RWPE2 (cell line): Measurements from ENCODE around the gene CCDC71.

Experiments used
- ATAC-seq: fragments of 200-7000 bp; cut with Tn5 transposase; 3 replicates; pipeline ENCODE4 v1.9.1; 2021; ENCODE audit warnings: low read depth
- DNase-seq: peaks from one replicate; pipeline ENCODE4 v3.0.0-alpha.2; 2020; ENCODE audit warnings: low spot score
- H3K27ac ChIP-seq: fragments of 450-650 bp; 2 replicates; pipeline ENCODE4 v1.5.1; 2017; ENCODE audit warnings: mild to moderate bottlenecking; ENCODE audit not compliant: poor library complexity, severe bottlenecking
- H3K27me3 ChIP-seq: fragments of 250-450 bp; sonication (Bioruptor Pico); 2 replicates; pipeline ENCODE4 v1.5.1; 2021; ENCODE audit warnings: mild to moderate bottlenecking, moderate library complexity; ENCODE audit not compliant: insufficient read depth, poor library complexity, severe bottlenecking
- H3K36me3 ChIP-seq: fragments of 250-450 bp; sonication (Bioruptor Pico); 2 replicates; pipeline ENCODE4 v1.5.1; 2020; ENCODE audit warnings: low read depth, mild to moderate bottlenecking, moderate library complexity
- H3K4me1 ChIP-seq: fragments of 250-450 bp; sonication (Bioruptor Pico); 2 replicates; pipeline ENCODE4 v1.5.1; 2021; ENCODE audit warnings: mild to moderate bottlenecking, moderate library complexity; ENCODE audit not compliant: insufficient read depth, poor library complexity, severe bottlenecking
- H3K4me3 ChIP-seq: fragments of 250-450 bp; sonication (Bioruptor Pico); 2 replicates; pipeline ENCODE4 v1.5.1; 2021; ENCODE audit warnings: mild to moderate bottlenecking, moderate library complexity; ENCODE audit not compliant: severe bottlenecking
- H3K9me3 ChIP-seq: fragments of 250-450 bp; sonication (Bioruptor Pico); 2 replicates; pipeline ENCODE4 v1.5.1; 2021; ENCODE audit warnings: mild to moderate bottlenecking, moderate library complexity; ENCODE audit not compliant: severe bottlenecking
- CTCF ChIP-seq: fragments of 450-650 bp; IDR thresholded peaks from one replicate; pipeline ENCODE4 v1.5.1; 2017; ENCODE audit warnings: mild to moderate bottlenecking, moderate library complexity; ENCODE audit not compliant: poor library complexity, severe bottlenecking

Gene CCDC71

GRCh38 chr3:49164983-49165720 lies 979 bp downstream of the CCDC71 start:
- ATAC-seq (no peak), DNase-seq (no peak)
- H3K36me3 ChIP-seq, result peaks cover 20% of the 10 kb centered on the region
- peaks cover 7% of the 10 kb centered on the region for H3K4me1 ChIP-seq
- H3K27ac ChIP-seq, result peak overlapping the region; percentile 61
- peak overlapping the region; percentile 63 for H3K4me3 ChIP-seq
- no peak for TF ChIP-seq CTCF
- no peaks in the 10 kb centered on the region for H3K9me3 ChIP-seq
- H3K27me3 ChIP-seq, result no peaks in the 10 kb centered on the region

GRCh38 chr3:49163609-49164008 lies 2.5 kb downstream of the CCDC71 start:
- no peak for DNase-seq
- H3K4me3 ChIP-seq, result no peak overlapping the region

GRCh38 chr3:49162751-49163419 lies 3.2 kb downstream of the CCDC71 start:
- no peak for ATAC-seq

More at GRCh38 chr3:49163609-49164008, 2.5 kb downstream of the CCDC71 start:
- H3K9me3 ChIP-seq, result no peaks in the 10 kb centered on the region
- H3K36me3 ChIP-seq, result peaks cover 20% of the 10 kb centered on the region
- ATAC-seq, result no peak
- H3K4me1 ChIP-seq, result peaks cover 7% of the 10 kb centered on the region
- H3K27ac ChIP-seq, result no peak overlapping the region
- no peaks in the 10 kb centered on the region for H3K27me3 ChIP-seq
- TF ChIP-seq CTCF, result no peak

GRCh38 chr3:49161808-49162530 lies 4.2 kb downstream of the CCDC71 start:
- Histone ChIP-seq H3K4me3 (no peak overlapping the region), H3K9me3 (no peaks in the 10 kb centered on the region), H3K36me3 (peaks cover 20% of the 10 kb centered on the region), H3K27me3 (no peaks in the 10 kb centered on the region), H3K4me1 (peaks cover 7% of the 10 kb centered on the region), H3K27ac (no peak overlapping the region)
- no peak for TF ChIP-seq CTCF
- ATAC-seq (no peak), DNase-seq (no peak)

More at GRCh38 chr3:49162751-49163419, 3.2 kb downstream of the CCDC71 start:
- DNase-seq, result no peak
- Histone ChIP-seq H3K27me3 (no peaks in the 10 kb centered on the region), H3K27ac (no peak overlapping the region), H3K4me3 (no peak overlapping the region), H3K9me3 (no peaks in the 10 kb centered on the region), H3K36me3 (peaks cover 20% of the 10 kb centered on the region), H3K4me1 (peaks cover 7% of the 10 kb centered on the region)
- TF ChIP-seq CTCF, result no peak
